K562 (cell line): ENCODE data around the gene IMMP2L. TPM values are rescaled to one million over a fixed set of nuclear protein-coding genes. Genes with fewer than 3 reads are reported as not detected.

Source experiments
- FUS ChIP-seq: fragments of 200-400 bp; formaldehyde crosslinking; optimal IDR thresholded peaks from 2 replicates; pipeline ENCODE3; 2017; ENCODE audit warnings: low read depth, low read length
- GMEB1 ChIP-seq: fragments of 250-450 bp; sonication (Bioruptor Pico); IDR thresholded peaks from 2 replicates; pipeline ENCODE4 v1.4.0; 2020; ENCODE audit warnings: mild to moderate bottlenecking
- ID3 ChIP-seq, 2 experiments: fragments of 250-450 bp in 1 of 2; fragments of 450-650 bp in 1 of 2; sonication (Bioruptor Pico) in 1 of 2; IDR thresholded peaks; 2 replicates each; pipeline versions ENCODE4 v1.6.1 to v1.8.0; 2016 to 2021; ENCODE audit warnings: mild to moderate bottlenecking in 2 of 2, moderate library complexity in 2 of 2, missing compliant biosample characterization in 1 of 2, missing genetic modification characterization in 1 of 2
- MAFG ChIP-seq: fragments of 450-650 bp; conservative IDR thresholded peaks from 2 replicates; pipeline ENCODE4 v1.6.1; 2016; ENCODE audit warnings: missing genetic modification characterization, missing compliant biosample characterization
- MAFK ChIP-seq: IDR thresholded peaks from 2 replicates; pipeline ENCODE4 v1.6.1; 2011; ENCODE audit warnings: low read length, improper control_type of control experiment
- MAZ ChIP-seq, 2 experiments: fragments of 450-650 bp in 1 of 2; sonication (generic) in 1 of 2; formaldehyde crosslinking; IDR thresholded peaks in 1 of 2; conservative IDR thresholded peaks in 1 of 2; 2 replicates each; pipeline versions ENCODE4 v1.4.0 to v1.5.0; 2020; ENCODE audit warnings: mild to moderate bottlenecking in 1 of 2, missing genetic modification reagents in 1 of 2
- MCM2 ChIP-seq: fragments of 450-650 bp; IDR thresholded peaks from 2 replicates; pipeline ENCODE4 v1.6.1; 2017; ENCODE audit warnings: low read depth, mild to moderate bottlenecking
- NEUROD1 ChIP-seq: fragments of 150-350 bp; IDR thresholded peaks from 2 replicates; pipeline ENCODE4 v1.6.1; 2014; ENCODE audit warnings: borderline replicate concordance, low read length, low read depth; ENCODE audit not compliant: partially characterized antibody
- NFRKB ChIP-seq: fragments of 450-650 bp; IDR thresholded peaks from 2 replicates; pipeline ENCODE4 v1.6.1; 2016; ENCODE audit warnings: low read depth
- PKNOX1 ChIP-seq: fragments of 450-650 bp; IDR thresholded peaks from 2 replicates; pipeline ENCODE4 v1.6.1; 2016
- TBL1XR1 ChIP-seq, 2 experiments: IDR thresholded peaks; 2 replicates each; pipeline ENCODE4 v1.6.1; 2012; ENCODE audit warnings: improper control_type of control experiment in 2 of 2, low read length in 2 of 2, mild to moderate bottlenecking in 1 of 2
- TSHZ1 ChIP-seq: fragments of 250-450 bp; sonication (Bioruptor Pico); IDR thresholded peaks from 2 replicates; pipeline ENCODE4 v1.4.0; 2020; ENCODE audit warnings: mild to moderate bottlenecking, moderate library complexity
- ZNF212 ChIP-seq: fragments of 450-650 bp; formaldehyde crosslinking; IDR thresholded peaks from 2 replicates; pipeline ENCODE4 v1.4.0; 2020; ENCODE audit warnings: mild to moderate bottlenecking
- ZNF23 ChIP-seq: fragments of 250-450 bp; sonication (Bioruptor Pico); IDR thresholded peaks from 2 replicates; pipeline ENCODE4 v1.4.0; 2020; ENCODE audit warnings: mild to moderate bottlenecking
- ZNF507 ChIP-seq: conservative IDR thresholded peaks from 2 replicates; pipeline ENCODE4 v1.6.1; 2017; ENCODE audit warnings: missing genetic modification characterization, missing compliant biosample characterization
- ZNF518B ChIP-seq: fragments of 250-450 bp; sonication (Bioruptor Pico); IDR thresholded peaks from 2 replicates; pipeline ENCODE4 v1.5.0; 2021; ENCODE audit warnings: mild to moderate bottlenecking, moderate library complexity
- ZNF764 ChIP-seq: fragments of 250-450 bp; sonication (Bioruptor Pico); IDR thresholded peaks from 2 replicates; pipeline ENCODE4 v1.4.0; 2020; ENCODE audit warnings: low read depth, mild to moderate bottlenecking, moderate library complexity
- polyA plus RNA-seq, 8 experiments: library from polyadenylated mRNA; depleted of rRNA in 4 of 8; stranded (reverse) in 5 of 8; unstranded in 3 of 8; fragments of >200 nt; fragmentation: Nextera tagmentation in 2 of 8; fragmentation: Illumina TruSeq in 1 of 8; extraction: Ambion mirVana in 2 of 8; extraction: Trizol in 1 of 8; gene quantifications; 2 replicates each; pipeline versions ENCODE4 v1.2.1 to v1.2.3, GENCODE V29; 2011 to 2014; ENCODE audit warnings: inconsistent platforms in 1 of 8, missing spikeins in 1 of 8
- total RNA-seq, 7 experiments: library from RNA; depleted of rRNA in 6 of 7; stranded (reverse); fragments of >200 nt in 6 of 7; fragmentation: Illumina TruSeq in 2 of 7; extraction: Trizol in 2 of 7; gene quantifications; 2 replicates each; pipeline versions ENCODE4 v1.2.1 to v1.2.3, GENCODE V29; 2011 to 2021; ENCODE audit warnings: low replicate concordance in 1 of 7

IMMP2L gene
- total and polyA plus RNA-seq, 9 of the 15 experiments (the other 6 are each of a cell fraction or from before 2014, with no cell fraction given) = 29.7 to 116 (median 53.0) TPM

GRCh38 chr7:111474723-111475418 lies 87.4 kb downstream of the IMMP2L start (continued):
- TF ChIP-seq MCM2 = no peak
- no peak for TF ChIP-seq MAFG (tag)
- TF ChIP-seq FUS = no peak
- no peak; the same call in 1 of the 2 replicates for TF ChIP-seq ZNF518B (CRISPR knock-in tag)
- no peak for TF ChIP-seq ZNF764 (CRISPR knock-in tag)
- TF ChIP-seq NFRKB = no peak
- TF ChIP-seq MAZ (CRISPR knock-in tag; conservative IDR thresholded peaks at IDR 0.05 in 1 of 2, IDR thresholded peaks at IDR 0.05 in 1 of 2) = no peak
- no peak for TF ChIP-seq TSHZ1 (CRISPR knock-in tag)
- TF ChIP-seq ID3 (CRISPR knock-in tag; IDR thresholded peaks at IDR 0.05) = no peak
- peak; percentile 75; the same call in 1 of the 2 replicates for TF ChIP-seq ID3 (tag; IDR thresholded peaks at IDR 0.05)
- TF ChIP-seq PKNOX1 = peak; percentile 44; the same call in 1 of the 2 replicates
- no peak; the same call in 1 of the 2 replicates for TF ChIP-seq GMEB1
- no peak for TF ChIP-seq MAFK
- TF ChIP-seq ZNF23 (CRISPR knock-in tag) = no peak
- peak; percentile 79 to 98; a peak in 3 of 4 replicates for TF ChIP-seq TBL1XR1 (IDR thresholded peaks at IDR 0.05; ENCODE audit: low read length in 2 of 2)
- TF ChIP-seq NEUROD1 = peak; percentile 83
- TF ChIP-seq ZNF212 = no peak
- TF ChIP-seq ZNF507 (tag) = no peak
